ENCODE data around the gene TMEM238L. TPM values are rescaled to one million over a fixed set of nuclear protein-coding genes. Genes with fewer than 3 reads are reported as not detected.

TMEM238L gene
- total RNA-seq, 1 donor from 2014 or later: not detected

- DNase-seq (ENCODE audit: low read depth): no peak
Measured at GRCh38 chr17:10805911-10806310, 2.0 kb upstream of the TMEM238L start.

- no peak for DNase-seq (ENCODE audit: low read depth)
Measured at GRCh38 chr17:10804546-10804945, 647 bp upstream of the TMEM238L start.

GRCh38 chr17:10803350-10803749, 549 bp downstream of the TMEM238L start:
- DNase-seq (ENCODE audit: low read depth): no peak

- DNase-seq (ENCODE audit: low read depth): no peak
Measured at GRCh38 chr17:10802496-10803284, 1.2 kb downstream of the TMEM238L start.

- DNase-seq (ENCODE audit: low read depth): no peak
Measured at GRCh38 chr17:10799407-10799806, 4.5 kb downstream of the TMEM238L start.

- DNase-seq (ENCODE audit: low read depth): no peak
Measured at GRCh38 chr17:10798910-10799309, 5.0 kb downstream of the TMEM238L start.

- DNase-seq (ENCODE audit: low read depth): no peak
Measured at GRCh38 chr17:10798332-10798749, 5.6 kb downstream of the TMEM238L start.

- no peak for DNase-seq (ENCODE audit: low read depth)
Measured at GRCh38 chr17:10797476-10798328, 6.2 kb downstream of the TMEM238L start.

GRCh38 chr17:10793816-10794215, 10.1 kb downstream of the TMEM238L start:
- no peak for DNase-seq (ENCODE audit: low read depth)

GRCh38 chr17:10793256-10793655, 10.6 kb downstream of the TMEM238L start:
- no peak for DNase-seq (ENCODE audit: low read depth)

- DNase-seq (ENCODE audit: low read depth): no peak
Measured at GRCh38 chr17:10792151-10792550, 11.7 kb downstream of the TMEM238L start.

- no peak for DNase-seq (ENCODE audit: low read depth)
Measured at GRCh38 chr17:10790491-10791401, 13.2 kb downstream of the TMEM238L start.

GRCh38 chr17:10789694-10790271, 14.1 kb downstream of the TMEM238L start:
- no peak for DNase-seq (ENCODE audit: low read depth)

GRCh38 chr17:10787306-10788045, 16.4 kb downstream of the TMEM238L start:
- DNase-seq (ENCODE audit: low read depth): no peak

- DNase-seq (ENCODE audit: low read depth): no peak
Measured at GRCh38 chr17:10785295-10785694, 18.6 kb downstream of the TMEM238L start.

GRCh38 chr17:10779609-10780008, 24.3 kb downstream of the TMEM238L start:
- DNase-seq (ENCODE audit: low read depth): no peak

GRCh38 chr17:10777890-10778289, 26.0 kb downstream of the TMEM238L start:
- DNase-seq (ENCODE audit: low read depth): no peak

GRCh38 chr17:10777131-10777807, 26.6 kb downstream of the TMEM238L start:
- DNase-seq (ENCODE audit: low read depth): no peak

- DNase-seq (ENCODE audit: low read depth): no peak
Measured at GRCh38 chr17:10776381-10776780, 27.5 kb downstream of the TMEM238L start.
